ENCODE results near the gene RBM6. TPM values are rescaled to one million over a fixed set of nuclear protein-coding genes. Genes with fewer than 3 reads are reported as not detected.
A peak's percentile ranks its signal among the peaks of the same experiment; 100 is the strongest.

Gene RBM6
- 148 and 318 TPM in 2 replicates for total RNA-seq (2011; cell fraction: chromatin; rRNA removed; ENCODE audit: low replicate concordance)
- 81.0 and 95.5 TPM in 2 replicates for total RNA-seq (2011; cell fraction: nucleolus; rRNA removed)
- 131 and 141 TPM in 2 replicates for total RNA-seq (2011; cell fraction: nucleoplasm; rRNA removed)
- total RNA-seq (2014; rRNA removed) = 53.2 and 54.8 TPM in 2 replicates
- total RNA-seq (2014; rRNA removed; fragmentation: Illumina TruSeq; extraction: Trizol) = 63.2 and 73.7 TPM in 2 replicates
- total RNA-seq (2015; rRNA removed; fragmentation: Illumina TruSeq; extraction: Trizol) = 72.0 and 80.3 TPM in 2 replicates
- 50.2 and 54.8 TPM in 2 replicates for total RNA-seq (2021)
- polyA plus RNA-seq (2011; rRNA removed) = 49.9 and 57.8 TPM in 2 replicates
- 15.5 and 22.9 TPM in 2 replicates for polyA plus RNA-seq (2011; cell fraction: cytosol; rRNA removed)
- polyA plus RNA-seq (2011; cell fraction: nucleus; rRNA removed) = 108 and 122 TPM in 2 replicates
- polyA plus RNA-seq (2012) = 36.6 and 49.5 TPM in 2 replicates
- polyA plus RNA-seq (2014; fragmentation: Illumina TruSeq; extraction: Trizol) = 66.3 and 82.2 TPM in 2 replicates
- 10 to 100 TPM; 19.9 to 36.9 TPM for polyA plus RNA-seq (2014; fragmentation: Nextera tagmentation; extraction: Ambion mirVana)
- polyA plus RNA-seq (2014; rRNA removed) = 61.1 and 63.4 TPM in 2 replicates
- polyA minus RNA-seq (2011; rRNA and poly(A)+ RNA removed) = 46.2 and 51.1 TPM in 2 replicates
- polyA minus RNA-seq (2011; cell fraction: cytosol; rRNA and poly(A)+ RNA removed) = 13.9 and 17.2 TPM in 2 replicates
- 22.6 and 39.7 TPM in 2 replicates for polyA minus RNA-seq (2011; cell fraction: nucleus; rRNA and poly(A)+ RNA removed)
- percentile 74 among the genes with signal in this experiment for Bru-seq, nascent RNA
- BruChase-seq, experiment 1, labeled RNA remaining after a 2-hour chase = percentile 82 among the genes with signal in this experiment
- percentile 84 among the genes with signal in this experiment for BruChase-seq, experiment 2, labeled RNA remaining after a 6-hour chase
- long read RNA-seq, experiment 1, full-length matches to known transcripts = 60 of 112 reads
- long read RNA-seq, experiment 1, partial matches to known transcripts = 32 of 112 reads
- long read RNA-seq, experiment 1, other reads (novel, unspliced or antisense) = 20 of 112 reads
- long read RNA-seq, experiment 2, full-length matches to known transcripts = 13 of 34 reads
- long read RNA-seq, experiment 2, partial matches to known transcripts = 11 of 34 reads
- long read RNA-seq, experiment 2, other reads (novel, unspliced or antisense) = 10 of 34 reads
- long read RNA-seq, experiment 3, partial matches to known transcripts = 12 of 16 reads
- long read RNA-seq, experiment 3, other reads (novel, unspliced or antisense) = 3 of 16 reads

DNA sequence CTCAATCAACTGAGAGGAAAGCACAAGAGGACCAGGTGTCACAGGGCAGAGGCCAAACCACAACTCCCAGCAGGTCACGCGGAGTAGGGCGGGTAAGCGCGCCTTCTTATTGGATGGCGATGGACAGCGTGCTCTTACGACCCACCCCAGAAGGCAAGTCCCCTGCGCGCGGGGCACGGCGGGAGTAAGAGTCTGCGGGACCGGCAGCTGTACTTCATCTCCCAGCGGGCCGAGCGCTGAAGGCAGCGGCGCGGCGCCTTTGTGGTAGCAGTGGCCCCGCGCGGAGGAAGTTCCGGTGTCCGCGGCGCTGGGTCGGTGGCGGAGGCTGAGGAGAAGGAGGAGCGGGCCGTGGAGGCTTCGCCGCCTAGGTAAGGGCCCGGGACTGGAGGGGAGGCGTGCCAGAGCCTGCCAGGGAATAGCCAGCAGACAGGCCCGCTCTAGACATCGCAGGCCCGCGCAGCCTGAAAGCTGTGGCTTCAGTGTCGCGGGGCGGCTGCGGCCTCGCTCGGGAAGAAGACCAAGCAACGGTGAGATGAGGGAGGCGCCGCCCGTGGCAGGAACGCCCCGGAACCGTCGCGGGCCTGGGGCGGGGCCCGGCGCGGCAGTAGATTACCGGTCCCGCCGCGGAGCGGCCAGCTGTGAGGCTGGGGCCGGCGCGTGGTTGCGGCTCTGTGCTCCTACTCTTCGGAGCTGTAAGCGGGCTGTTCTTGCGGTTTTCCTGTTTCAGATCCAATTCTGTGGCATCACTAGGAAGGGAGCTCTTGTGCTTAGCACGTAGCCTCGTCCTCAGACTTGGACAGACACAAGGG lies at the start of gene RBM6:
Gene RBM6, plus strand, starts transcription at position 293 of the 809 bp plus-strand sequence. CDS start 22,492 bp downstream, outside the sequence.
- Histone ChIP-seq H3K4me3 (peak within 1 kb of the TSS; percentile 87), H3K9me1 (ENCODE audit: control insufficient read depth, insufficient read depth, low read length) (no peaks in the 10 kb centered on the region), H3K4me1 (replicated peaks in 1 of 2; ENCODE audit: control insufficient read depth in 2 of 2, insufficient read depth in 2 of 2, low read length in 2 of 2) (peaks cover 4 to 9% of the 10 kb centered on the region in 2 experiments; a peak in 3 of 5 replicates), H3K27me3 (ENCODE audit: control insufficient read depth in 2 of 2, insufficient read depth in 2 of 2, low read length in 2 of 2) (no peaks in the 10 kb centered on the region), H3K36me3 (ENCODE audit: control insufficient read depth, insufficient read depth, low read length) (peaks cover 15% of the 10 kb centered on the region; the same call in 2 of the 3 replicates), H3K27ac (ENCODE audit: extremely low read depth, low read depth, low read length) (peak within 1 kb of the TSS; percentile 96), H3K9ac (ENCODE audit: insufficient read depth in 1 of 2, low read depth in 2 of 2, low read length in 2 of 2) (peak within 1 kb of the TSS; percentile 86 to 95), H4K20me1 (replicated peaks; ENCODE audit: control insufficient read depth, insufficient read depth, low read length) (no peaks in the 10 kb centered on the region), H3K79me2 (ENCODE audit: control insufficient read depth, insufficient read depth, low read length) (peaks cover 50% of the 10 kb centered on the region), H3K9me3 (replicated peaks; ENCODE audit: control insufficient read depth, insufficient read depth, low read depth, low read length) (no peaks in the 10 kb centered on the region), H2AFZ (ENCODE audit: low read depth, low read length) (peak within 1 kb of the TSS; percentile 94), H3K4me2 (ENCODE audit: insufficient read depth, low read length) (peak within 1 kb of the TSS; percentile 88)
- BruUV-seq (replicated peaks) = no TSS peak
- ATAC-seq (peak; percentile 99), DNase-seq (ENCODE audit: extremely low read depth in 1 of 4, low spot score in 3 of 4) (peak; percentile 87 to 96 (median 92)), FAIRE-seq (peak; percentile 97)
- WGBS (ENCODE audit: insufficient coverage, low coverage, missing lambda C conversion rate) = 0% methylated on average over 36 of the region's 74 CpGs
- ChIA-PET CTCF (ENCODE audit: low intra/inter-chr PET ratio) (no interaction called here), POLR2A (interaction anchor here (0.6 to 3.3 kb wide), 12 partner anchors 8 to 397 kb away, joined by 3 to 38 read pairs (median 3); partner anchors contain the start of gene MON1A)
- in situ Hi-C loops (cut with MboI) = no loop called here
- intact Hi-C loops (cut with micrococcal nuclease) = no loop called here
- no peak for TF ChIP-seq RUNX1 (IDR thresholded peaks at IDR 0.05; ENCODE audit: low read depth)
- no peak for TF ChIP-seq ZNF764 (CRISPR knock-in tag; IDR thresholded peaks at IDR 0.05; ENCODE audit: low read depth)
- TF ChIP-seq RBFOX2 (IDR thresholded peaks at IDR 0.05; ENCODE audit: low read depth, low read length) = peak; percentile 96
- TF ChIP-seq, protein P1, sequence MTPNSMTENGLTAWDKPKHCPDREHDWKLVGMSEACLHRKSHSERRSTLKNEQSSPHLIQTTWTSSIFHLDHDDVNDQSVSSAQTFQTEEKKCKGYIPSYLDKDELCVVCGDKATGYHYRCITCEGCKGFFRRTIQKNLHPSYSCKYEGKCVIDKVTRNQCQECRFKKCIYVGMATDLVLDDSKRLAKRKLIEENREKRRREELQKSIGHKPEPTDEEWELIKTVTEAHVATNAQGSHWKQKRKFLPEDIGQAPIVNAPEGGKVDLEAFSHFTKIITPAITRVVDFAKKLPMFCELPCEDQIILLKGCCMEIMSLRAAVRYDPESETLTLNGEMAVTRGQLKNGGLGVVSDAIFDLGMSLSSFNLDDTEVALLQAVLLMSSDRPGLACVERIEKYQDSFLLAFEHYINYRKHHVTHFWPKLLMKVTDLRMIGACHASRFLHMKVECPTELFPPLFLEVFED (CRISPR knock-in tag; conservative IDR thresholded peaks at IDR 0.05) = no peak
- no peak for TF ChIP-seq ATF2 (CRISPR knock-in tag; IDR thresholded peaks at IDR 0.05)
- TF ChIP-seq, protein P2, sequence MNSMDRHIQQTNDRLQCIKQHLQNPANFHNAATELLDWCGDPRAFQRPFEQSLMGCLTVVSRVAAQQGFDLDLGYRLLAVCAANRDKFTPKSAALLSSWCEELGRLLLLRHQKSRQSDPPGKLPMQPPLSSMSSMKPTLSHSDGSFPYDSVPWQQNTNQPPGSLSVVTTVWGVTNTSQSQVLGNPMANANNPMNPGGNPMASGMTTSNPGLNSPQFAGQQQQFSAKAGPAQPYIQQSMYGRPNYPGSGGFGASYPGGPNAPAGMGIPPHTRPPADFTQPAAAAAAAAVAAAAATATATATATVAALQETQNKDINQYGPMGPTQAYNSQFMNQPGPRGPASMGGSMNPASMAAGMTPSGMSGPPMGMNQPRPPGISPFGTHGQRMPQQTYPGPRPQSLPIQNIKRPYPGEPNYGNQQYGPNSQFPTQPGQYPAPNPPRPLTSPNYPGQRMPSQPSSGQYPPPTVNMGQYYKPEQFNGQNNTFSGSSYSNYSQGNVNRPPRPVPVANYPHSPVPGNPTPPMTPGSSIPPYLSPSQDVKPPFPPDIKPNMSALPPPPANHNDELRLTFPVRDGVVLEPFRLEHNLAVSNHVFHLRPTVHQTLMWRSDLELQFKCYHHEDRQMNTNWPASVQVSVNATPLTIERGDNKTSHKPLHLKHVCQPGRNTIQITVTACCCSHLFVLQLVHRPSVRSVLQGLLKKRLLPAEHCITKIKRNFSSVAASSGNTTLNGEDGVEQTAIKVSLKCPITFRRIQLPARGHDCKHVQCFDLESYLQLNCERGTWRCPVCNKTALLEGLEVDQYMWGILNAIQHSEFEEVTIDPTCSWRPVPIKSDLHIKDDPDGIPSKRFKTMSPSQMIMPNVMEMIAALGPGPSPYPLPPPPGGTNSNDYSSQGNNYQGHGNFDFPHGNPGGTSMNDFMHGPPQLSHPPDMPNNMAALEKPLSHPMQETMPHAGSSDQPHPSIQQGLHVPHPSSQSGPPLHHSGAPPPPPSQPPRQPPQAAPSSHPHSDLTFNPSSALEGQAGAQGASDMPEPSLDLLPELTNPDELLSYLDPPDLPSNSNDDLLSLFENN (IDR thresholded peaks at IDR 0.05; ENCODE audit: low read depth in 2 of 2, low read length in 2 of 2) = no peak
- TF ChIP-seq CREBBP (IDR thresholded peaks at IDR 0.05; ENCODE audit: low read depth, low read length) = no peak
- no peak for TF ChIP-seq FOXM1 (IDR thresholded peaks at IDR 0.05; ENCODE audit: low read depth)
- no peak; the same call in 1 of the 2 replicates for TF ChIP-seq FOXM1 (CRISPR knock-in tag; IDR thresholded peaks at IDR 0.05; ENCODE audit: low read depth)
